Mesendoderm (in vitro differentiated cells): Measurements from ENCODE around the gene KIT.

Experiments
- DNase-seq: peaks from one replicate; pipeline ENCODE4 v3.0.0; 2013
- H2AK5ac ChIP-seq: 2 replicates; pipeline ENCODE4 v1.6.1; 2013; ENCODE audit warnings: low read length, inconsistent platforms
- H2BK120ac ChIP-seq: 2 replicates; pipeline ENCODE4 v1.6.1; 2013; ENCODE audit warnings: low read depth, mild to moderate bottlenecking, low read length, moderate library complexity, mixed read lengths
- H2BK15ac ChIP-seq: replicated peaks from 2 replicates; pipeline ENCODE4 v1.6.1; 2013; ENCODE audit warnings: low read depth, mild to moderate bottlenecking, moderate library complexity
- H2BK5ac ChIP-seq: 2 replicates; pipeline ENCODE4 v1.6.1; 2013; ENCODE audit warnings: low read length, inconsistent platforms
- H3K18ac ChIP-seq: 2 replicates; pipeline ENCODE4 v1.6.1; 2013; ENCODE audit warnings: mild to moderate bottlenecking, low read length, mixed read lengths
- H3K23ac ChIP-seq: one replicate; pipeline ENCODE4 v1.6.1; 2013; ENCODE audit warnings: low read length
- H3K27ac ChIP-seq: 2 replicates; pipeline ENCODE4 v1.5.1; 2013; ENCODE audit warnings: low read depth, mild to moderate bottlenecking, inconsistent platforms, low read length, moderate library complexity
- H3K27me3 ChIP-seq: 2 replicates; pipeline ENCODE4 v1.6.1; 2013; ENCODE audit warnings: low read length, control low read depth, mild to moderate bottlenecking, inconsistent platforms; ENCODE audit not compliant: insufficient read depth, poor library complexity
- H3K36me3 ChIP-seq: 2 replicates; pipeline ENCODE4 v1.6.1; 2013; ENCODE audit warnings: low read length, inconsistent platforms; ENCODE audit not compliant: control insufficient read depth, insufficient read depth
- H3K4ac ChIP-seq: one replicate; pipeline ENCODE4 v1.6.1; 2013; ENCODE audit warnings: low read depth, mild to moderate bottlenecking, low read length, moderate library complexity
- H3K4me1 ChIP-seq: 2 replicates; pipeline ENCODE4 v1.6.1; 2013; ENCODE audit warnings: low read depth, low read length, inconsistent platforms; ENCODE audit not compliant: control insufficient read depth
- H3K4me2 ChIP-seq: 2 replicates; pipeline ENCODE4 v1.6.1; 2013; ENCODE audit warnings: low read length
- H3K4me3 ChIP-seq: 2 replicates; pipeline ENCODE4 v1.5.1; 2013; ENCODE audit warnings: mild to moderate bottlenecking, low read length
- H3K56ac ChIP-seq: one replicate; pipeline ENCODE4 v1.6.1; 2013; ENCODE audit warnings: low read length
- H3K79me1 ChIP-seq: 2 replicates; pipeline ENCODE4 v1.6.1; 2013; ENCODE audit warnings: low read length, inconsistent platforms
- H3K79me2 ChIP-seq: 2 replicates; pipeline ENCODE4 v1.6.1; 2013; ENCODE audit warnings: mild to moderate bottlenecking, low read length; ENCODE audit not compliant: control insufficient read depth, insufficient read depth
- H3K9ac ChIP-seq: 2 replicates; pipeline ENCODE4 v1.6.1; 2013; ENCODE audit warnings: low read length, inconsistent platforms
- H4K5ac ChIP-seq: one replicate; pipeline ENCODE4 v1.6.1; 2013; ENCODE audit warnings: low read length
- H4K8ac ChIP-seq: one replicate; pipeline ENCODE4 v1.6.1; 2013; ENCODE audit warnings: low read depth, mild to moderate bottlenecking, control low read depth, low read length, moderate library complexity
- WGBS: extraction: QIAGEN DNeasy Blood & Tissue Kit; methylation state at CpG from one replicate; pipeline ENCODE4 v1.1.7; 2013; ENCODE audit warnings: low lambda C conversion rate, missing lambda C conversion rate; ENCODE audit not compliant: insufficient coverage; ENCODE audit errors: extremely low coverage; 5-methylcytosine and 5-hydroxymethylcytosine counted together

The KIT gene

DNA sequence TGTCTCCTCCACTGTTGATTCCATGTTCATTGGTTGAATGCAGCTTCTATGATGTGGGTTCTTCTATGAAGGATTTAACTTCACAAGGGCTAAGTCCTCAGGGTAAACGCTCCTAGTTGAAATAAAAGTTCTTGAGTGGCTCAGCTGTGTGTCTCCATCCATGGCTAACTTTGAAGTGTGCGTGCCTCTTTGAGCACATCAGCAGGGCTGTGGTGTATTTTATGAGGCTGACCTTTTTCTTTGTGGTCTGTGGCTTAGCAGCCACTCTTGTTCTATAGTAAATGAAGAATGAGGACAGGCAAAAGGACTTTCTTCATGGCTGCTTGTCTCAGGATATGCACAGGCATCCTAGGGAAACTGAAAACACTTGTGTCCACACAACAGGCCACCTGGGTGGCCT lies 88.5 kb downstream of the KIT start:
- H2AK5ac ChIP-seq: no peak overlapping the region
- no peak overlapping the region for H3K18ac ChIP-seq
- no peak overlapping the region for H3K23ac ChIP-seq
- no peaks in the 10 kb centered on the region for H3K36me3 ChIP-seq
- H3K27me3 ChIP-seq: no peaks in the 10 kb centered on the region
- no peaks in the 10 kb centered on the region for H3K79me1 ChIP-seq
- no peaks in the 10 kb centered on the region for H3K79me2 ChIP-seq
- no peak overlapping the region for H3K27ac ChIP-seq
- no peak overlapping the region for H3K56ac ChIP-seq
- H2BK15ac ChIP-seq: no peak overlapping the region
- no peak overlapping the region for H4K8ac ChIP-seq
- H3K4me1 ChIP-seq: no peaks in the 10 kb centered on the region
- no peak overlapping the region for H3K4ac ChIP-seq
- no CpG with 5 or more reads among the region's 2 CpGs for WGBS
- no peak for DNase-seq
- no peak overlapping the region for H2BK5ac ChIP-seq
- no peak overlapping the region for H4K5ac ChIP-seq
- H2BK120ac ChIP-seq: no peak overlapping the region
- no peak overlapping the region for H3K9ac ChIP-seq
- no peak overlapping the region for H3K4me2 ChIP-seq
- no peak overlapping the region for H3K4me3 ChIP-seq

GRCh38 chr4:54750341-54750740 lies 92.6 kb downstream of the KIT start:
- Histone ChIP-seq H4K5ac (no peak overlapping the region), H3K18ac (no peak overlapping the region), H3K36me3 (no peaks in the 10 kb centered on the region), H3K56ac (no peak overlapping the region), H3K4ac (no peak overlapping the region), H3K4me3 (no peak overlapping the region), H4K8ac (no peak overlapping the region), H3K79me1 (no peaks in the 10 kb centered on the region), H3K79me2 (no peaks in the 10 kb centered on the region), H3K9ac (no peak overlapping the region), H3K27ac (no peak overlapping the region), H2BK15ac (no peak overlapping the region), H3K4me2 (no peak overlapping the region), H2BK120ac (no peak overlapping the region), H2AK5ac (no peak overlapping the region), H2BK5ac (no peak overlapping the region), H3K23ac (no peak overlapping the region), H3K4me1 (no peaks in the 10 kb centered on the region), H3K27me3 (no peaks in the 10 kb centered on the region)
- no peak for DNase-seq

DNA sequence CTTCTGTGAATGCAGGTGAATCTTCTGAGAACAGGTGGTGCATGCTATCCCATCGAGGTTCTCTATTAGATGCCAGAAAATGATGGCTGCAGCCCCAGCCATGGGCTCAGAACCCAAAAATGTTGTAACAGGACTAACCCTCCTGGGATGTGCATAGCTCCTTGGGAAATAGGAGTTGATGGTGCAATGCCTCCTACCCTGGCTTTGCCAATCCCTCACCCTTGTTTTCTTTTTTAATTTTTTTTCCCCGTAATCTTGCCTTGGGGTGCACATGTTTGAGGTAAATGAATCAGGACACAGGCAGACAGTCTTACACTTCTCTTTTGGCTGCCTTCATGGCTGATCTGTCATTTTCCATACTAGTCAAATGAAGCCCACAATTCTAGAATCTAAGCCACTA lies 96.6 kb downstream of the KIT start:
- WGBS: no CpG with 5 or more reads among the region's 2 CpGs
- H3K4ac ChIP-seq: no peak overlapping the region

GRCh38 chr4:54764476-54764875 lies 106.7 kb downstream of the KIT start:
- no peak for DNase-seq
- H3K4me2 ChIP-seq: no peak overlapping the region
- H2BK120ac ChIP-seq: no peak overlapping the region
- no peak overlapping the region for H3K9ac ChIP-seq
- no peak overlapping the region for H3K4me3 ChIP-seq
- H3K36me3 ChIP-seq: no peaks in the 10 kb centered on the region
- H2BK5ac ChIP-seq: no peak overlapping the region
- no peak overlapping the region for H3K56ac ChIP-seq
- no CpG with 5 or more reads among the region's 3 CpGs for WGBS
- H3K4ac ChIP-seq: no peak overlapping the region
- no peak overlapping the region for H3K23ac ChIP-seq
- H4K5ac ChIP-seq: no peak overlapping the region
- no peak overlapping the region for H2BK15ac ChIP-seq
- H3K4me1 ChIP-seq: no peaks in the 10 kb centered on the region
- no peaks in the 10 kb centered on the region for H3K79me2 ChIP-seq
- no peak overlapping the region for H3K27ac ChIP-seq
- no peaks in the 10 kb centered on the region for H3K79me1 ChIP-seq
- no peak overlapping the region for H3K18ac ChIP-seq
- H3K27me3 ChIP-seq: no peaks in the 10 kb centered on the region
- H4K8ac ChIP-seq: no peak overlapping the region
- H2AK5ac ChIP-seq: no peak overlapping the region

More for the DNA sequence above, 96.6 kb downstream of the KIT start:
- Histone ChIP-seq H2BK15ac (no peak overlapping the region), H3K27ac (no peak overlapping the region), H2AK5ac (no peak overlapping the region), H3K56ac (no peak overlapping the region), H3K18ac (no peak overlapping the region), H3K23ac (no peak overlapping the region), H3K4me3 (no peak overlapping the region), H3K4me2 (no peak overlapping the region), H4K5ac (no peak overlapping the region), H3K36me3 (no peaks in the 10 kb centered on the region), H3K9ac (no peak overlapping the region), H3K79me2 (no peaks in the 10 kb centered on the region), H2BK120ac (no peak overlapping the region), H2BK5ac (no peak overlapping the region), H4K8ac (no peak overlapping the region), H3K27me3 (no peaks in the 10 kb centered on the region), H3K79me1 (no peaks in the 10 kb centered on the region), H3K4me1 (no peaks in the 10 kb centered on the region)
- no peak for DNase-seq

- no peak overlapping the region for H3K4me2 ChIP-seq
- no peak overlapping the region for H3K18ac ChIP-seq
- DNase-seq: no peak
- H2BK120ac ChIP-seq: no peak overlapping the region
- no peaks in the 10 kb centered on the region for H3K79me2 ChIP-seq
- H3K79me1 ChIP-seq: no peaks in the 10 kb centered on the region
- no peak overlapping the region for H3K4me3 ChIP-seq
- no peaks in the 10 kb centered on the region for H3K27me3 ChIP-seq
- no peak overlapping the region for H3K56ac ChIP-seq
- H3K9ac ChIP-seq: no peak overlapping the region
- no peak overlapping the region for H4K8ac ChIP-seq
- no peak overlapping the region for H3K4ac ChIP-seq
- H2AK5ac ChIP-seq: no peak overlapping the region
- H2BK15ac ChIP-seq: no peak overlapping the region
- H2BK5ac ChIP-seq: no peak overlapping the region
- H3K36me3 ChIP-seq: no peaks in the 10 kb centered on the region
- H3K23ac ChIP-seq: no peak overlapping the region
- H4K5ac ChIP-seq: no peak overlapping the region
- no peaks in the 10 kb centered on the region for H3K4me1 ChIP-seq
- no peak overlapping the region for H3K27ac ChIP-seq
These were observed 109.6 kb downstream of the KIT start for GRCh38 chr4:54767376-54767775.

DNA sequence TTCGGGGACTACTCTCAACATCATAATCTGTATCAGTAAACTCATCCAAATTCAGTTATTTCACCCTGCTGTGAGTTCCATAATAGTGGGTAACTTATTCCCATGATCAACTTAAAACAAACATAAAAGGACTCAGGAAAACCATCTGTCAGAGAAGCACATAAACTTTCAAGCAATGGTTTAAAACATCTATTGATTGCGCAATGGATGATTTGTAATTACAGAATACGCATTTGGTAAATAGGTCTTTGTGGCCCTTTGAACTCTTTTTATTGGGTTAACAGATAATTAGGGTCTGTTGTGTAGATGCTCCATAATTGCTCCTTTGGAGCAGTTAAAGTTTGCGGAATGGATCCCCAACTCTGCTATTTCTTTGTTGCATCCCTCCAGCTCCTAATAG lies 115.3 kb downstream of the KIT start:
- H3K23ac ChIP-seq: no peak overlapping the region
- no peak overlapping the region for H3K4me3 ChIP-seq
- no peak overlapping the region for H4K5ac ChIP-seq
- no peaks in the 10 kb centered on the region for H3K79me2 ChIP-seq
- no peak overlapping the region for H2BK5ac ChIP-seq
- no peak overlapping the region for H3K27ac ChIP-seq
- no peak overlapping the region for H3K18ac ChIP-seq
- H2BK120ac ChIP-seq: no peak overlapping the region
- H4K8ac ChIP-seq: no peak overlapping the region
- H3K4me2 ChIP-seq: no peak overlapping the region
- no peaks in the 10 kb centered on the region for H3K79me1 ChIP-seq
- no peak for DNase-seq
- H3K56ac ChIP-seq: no peak overlapping the region
- H3K27me3 ChIP-seq: no peaks in the 10 kb centered on the region
- no CpG with 5 or more reads among the region's 4 CpGs for WGBS
- no peak overlapping the region for H3K4ac ChIP-seq
- H3K36me3 ChIP-seq: no peaks in the 10 kb centered on the region
- H3K4me1 ChIP-seq: no peaks in the 10 kb centered on the region
- H3K9ac ChIP-seq: no peak overlapping the region
- H2AK5ac ChIP-seq: no peak overlapping the region
- H2BK15ac ChIP-seq: no peak overlapping the region
